DOHH2 (cell line): ENCODE data around the gene MAMDC2.

Experiments
- EZH2phosphoT487 ChIP-seq: fragments of 200-600 bp; sonication (generic); IDR thresholded peaks from 2 replicates; pipeline ENCODE4 v1.6.1; 2017; ENCODE audit warnings: borderline replicate concordance, mild to moderate bottlenecking, antibody characterized with exemption, low read length, moderate library complexity, mixed read lengths
- TF ChIP-seq, protein P1 (sequence below): fragments of 200-600 bp; sonication (generic); IDR thresholded peaks from one replicate; pipeline ENCODE4 v1.5.1; 2014; ENCODE audit warnings: antibody characterized with exemption, mild to moderate bottlenecking, low read depth, low read length; ENCODE audit not compliant: poor library complexity, severe bottlenecking

GRCh38 chr9:70107558-70107957 lies 63.9 kb downstream of the MAMDC2 start:
- TF ChIP-seq, protein P1, sequence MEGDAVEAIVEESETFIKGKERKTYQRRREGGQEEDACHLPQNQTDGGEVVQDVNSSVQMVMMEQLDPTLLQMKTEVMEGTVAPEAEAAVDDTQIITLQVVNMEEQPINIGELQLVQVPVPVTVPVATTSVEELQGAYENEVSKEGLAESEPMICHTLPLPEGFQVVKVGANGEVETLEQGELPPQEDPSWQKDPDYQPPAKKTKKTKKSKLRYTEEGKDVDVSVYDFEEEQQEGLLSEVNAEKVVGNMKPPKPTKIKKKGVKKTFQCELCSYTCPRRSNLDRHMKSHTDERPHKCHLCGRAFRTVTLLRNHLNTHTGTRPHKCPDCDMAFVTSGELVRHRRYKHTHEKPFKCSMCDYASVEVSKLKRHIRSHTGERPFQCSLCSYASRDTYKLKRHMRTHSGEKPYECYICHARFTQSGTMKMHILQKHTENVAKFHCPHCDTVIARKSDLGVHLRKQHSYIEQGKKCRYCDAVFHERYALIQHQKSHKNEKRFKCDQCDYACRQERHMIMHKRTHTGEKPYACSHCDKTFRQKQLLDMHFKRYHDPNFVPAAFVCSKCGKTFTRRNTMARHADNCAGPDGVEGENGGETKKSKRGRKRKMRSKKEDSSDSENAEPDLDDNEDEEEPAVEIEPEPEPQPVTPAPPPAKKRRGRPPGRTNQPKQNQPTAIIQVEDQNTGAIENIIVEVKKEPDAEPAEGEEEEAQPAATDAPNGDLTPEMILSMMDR, result no peak
- TF ChIP-seq EZH2phosphoT487, result no peak
